Type B pancreatic cell (in vitro differentiated cells): Measurements from ENCODE around the gene NEK5. TPM values are rescaled to one million over a fixed set of nuclear protein-coding genes. Genes with fewer than 3 reads are reported as not detected.
"Not testable (repeated sequence)": the region's sequence is repeated elsewhere in the genome, so short reads cannot be mapped to it uniquely, and the experiment has no call there.

ENCODE experiments used
- DNase-seq: peaks from one replicate; pipeline ENCODE4 v3.0.0; 2021; ENCODE audit warnings: mixed read lengths; ENCODE audit not compliant: unreplicated experiment; ENCODE audit errors: extremely low spot score
- H3K27ac Mint-ChIP-seq: 2 replicates; pipeline ENCODE4 v1.8.0; 2021; ENCODE audit warnings: mild to moderate bottlenecking, mixed read lengths
- H3K27me3 Mint-ChIP-seq: 2 replicates; pipeline ENCODE4 v1.8.0; 2021; ENCODE audit warnings: mixed read lengths
- H3K36me3 Mint-ChIP-seq: 2 replicates; pipeline ENCODE4 v1.8.0; 2021; ENCODE audit warnings: mixed read lengths
- H3K4me1 Mint-ChIP-seq: one replicate; pipeline ENCODE4 v1.8.0; 2021; ENCODE audit warnings: mixed read lengths; ENCODE audit not compliant: unreplicated experiment
- H3K4me3 Mint-ChIP-seq: 2 replicates; pipeline ENCODE4 v1.8.0; 2021; ENCODE audit warnings: mild to moderate bottlenecking, mixed read lengths
- H3K9me3 Mint-ChIP-seq: 2 replicates; pipeline ENCODE4 v1.8.0; 2021; ENCODE audit warnings: mixed read lengths
- CTCF ChIP-seq: fragments of 200-600 bp; sonication (generic); conservative IDR thresholded peaks from 2 replicates; pipeline ENCODE4 v1.5.0; 2021; ENCODE audit warnings: antibody characterized with exemption, mild to moderate bottlenecking
- total RNA-seq: library from RNA; stranded (reverse); gene quantifications from 2 replicates; pipeline ENCODE4 v1.2.1, GENCODE V29; 2021; ENCODE audit warnings: low replicate concordance

The NEK5 gene
- total RNA-seq, 1 donor from 2014 or later, result 5.2 TPM

- peaks cover 34% of the 10 kb centered on the region for H3K36me3 Mint-ChIP-seq
These were observed 95.8 kb downstream of the NEK5 start for GRCh38 chr13:52033039-52033438.

GRCh38 chr13:52030401-52030800, 98.5 kb downstream of the NEK5 start:
- not testable (repeated sequence) for H3K27ac Mint-ChIP-seq, H3K27me3 Mint-ChIP-seq, DNase-seq, H3K4me3 Mint-ChIP-seq, H3K4me1 Mint-ChIP-seq
- peaks cover 15% of the 10 kb centered on the region for H3K9me3 Mint-ChIP-seq
- peaks cover 58% of the 10 kb centered on the region for H3K36me3 Mint-ChIP-seq

More at GRCh38 chr13:52033039-52033438, 95.8 kb downstream of the NEK5 start:
- H3K27ac Mint-ChIP-seq, result no peak overlapping the region
- H3K9me3 Mint-ChIP-seq, result no peaks in the 10 kb centered on the region
- peaks cover 9% of the 10 kb centered on the region for H3K4me1 Mint-ChIP-seq
- TF ChIP-seq CTCF, result no peak
- no peak overlapping the region for H3K4me3 Mint-ChIP-seq
- H3K27me3 Mint-ChIP-seq, result no peaks in the 10 kb centered on the region
- no peak for DNase-seq

GRCh38 chr13:52029569-52029968, 99.3 kb downstream of the NEK5 start:
- no peak for TF ChIP-seq CTCF
- Mint-ChIP-seq H3K27me3 (no peaks in the 10 kb centered on the region), H3K9me3 (peaks cover 16% of the 10 kb centered on the region), H3K4me3 (no peak overlapping the region), H3K27ac (no peak overlapping the region), H3K36me3 (peaks cover 66% of the 10 kb centered on the region), H3K4me1 (no peaks in the 10 kb centered on the region)
- DNase-seq, result no peak

- TF ChIP-seq CTCF, result no peak
- Mint-ChIP-seq H3K4me3 (no peak overlapping the region), H3K27ac (no peak overlapping the region), H3K27me3 (no peaks in the 10 kb centered on the region), H3K4me1 (no peaks in the 10 kb centered on the region), H3K9me3 (peaks cover 16% of the 10 kb centered on the region), H3K36me3 (peaks cover 69% of the 10 kb centered on the region)
- DNase-seq, result no peak
These were observed 101.0 kb downstream of the NEK5 start for GRCh38 chr13:52027832-52028231.

GRCh38 chr13:52026246-52026626, 102.6 kb downstream of the NEK5 start:
- DNase-seq, result no peak
- no peak overlapping the region for H3K27ac Mint-ChIP-seq
- TF ChIP-seq CTCF, result no peak

GRCh38 chr13:52025475-52026245, 103.2 kb downstream of the NEK5 start:
- Mint-ChIP-seq H3K27ac (no peak overlapping the region), H3K4me3 (no peak overlapping the region), H3K9me3 (peaks cover 16% of the 10 kb centered on the region), H3K27me3 (no peaks in the 10 kb centered on the region), H3K36me3 (peaks cover 80% of the 10 kb centered on the region), H3K4me1 (no peaks in the 10 kb centered on the region)
- no peak for TF ChIP-seq CTCF
- no peak for DNase-seq

More at GRCh38 chr13:52026246-52026626, 102.6 kb downstream of the NEK5 start:
- Mint-ChIP-seq H3K9me3 (peaks cover 16% of the 10 kb centered on the region), H3K36me3 (peaks cover 75% of the 10 kb centered on the region), H3K27me3 (no peaks in the 10 kb centered on the region), H3K4me3 (no peak overlapping the region), H3K4me1 (no peaks in the 10 kb centered on the region)
